Measurements from ENCODE around the gene GDF10. TPM values are rescaled to one million over a fixed set of nuclear protein-coding genes. Genes with fewer than 3 reads are reported as not detected.

The GDF10 gene
- total RNA-seq, 2 experiments from 2014 or later: 0.30 to 0.32 TPM

- Mint-ChIP-seq H3K9me3 (ENCODE audit: low read depth) (no peaks in the 10 kb centered on the region), H3K36me3 (ENCODE audit: low read depth) (no peaks in the 10 kb centered on the region), H3K4me1 (peaks cover 29% of the 10 kb centered on the region), H3K27me3 (no peaks in the 10 kb centered on the region), H3K4me3 (no peak overlapping the region), H3K27ac (peak overlapping the region; percentile 15)
- intact Hi-C loops (cut with DNase I, micrococcal nuclease): no loop called here
- ATAC-seq (peak; percentile 26), DNase-seq (no peak)
- POLR2A ChIA-PET: no interaction called here
- CTCF ChIA-PET: interaction anchor here (0.6 to 0.8 kb wide), 3 partner anchors 12 to 78 kb away, joined by 3 to 4 read pairs (median 4); no protein-coding TSS in a partner anchor
Observed at GRCh38 chr10:47286591-47287315, 13.2 kb upstream of the GDF10 start.

GRCh38 chr10:47287365-47287802 lies 12.6 kb upstream of the GDF10 start:
- no peak for DNase-seq
- no peaks in the 10 kb centered on the region for H3K36me3 Mint-ChIP-seq (ENCODE audit: low read depth)
- intact Hi-C loops (cut with DNase I, micrococcal nuclease): no loop called here
- peaks cover 29% of the 10 kb centered on the region for H3K4me1 Mint-ChIP-seq
- H3K9me3 Mint-ChIP-seq (ENCODE audit: low read depth): no peaks in the 10 kb centered on the region
- CTCF ChIA-PET: interaction anchor here (0.6 to 0.8 kb wide), 3 partner anchors 11 to 79 kb away, joined by 3 to 4 read pairs (median 4); no protein-coding TSS in a partner anchor
- no peak overlapping the region for H3K4me3 Mint-ChIP-seq
- POLR2A ChIA-PET: no interaction called here
- no peaks in the 10 kb centered on the region for H3K27me3 Mint-ChIP-seq
- no peak for ATAC-seq
- H3K27ac Mint-ChIP-seq: no peak overlapping the region

- intact Hi-C loops (cut with DNase I, micrococcal nuclease): no loop called here
- Mint-ChIP-seq H3K27me3 (no peaks in the 10 kb centered on the region), H3K9me3 (ENCODE audit: low read depth) (no peaks in the 10 kb centered on the region), H3K4me3 (no peak overlapping the region), H3K4me1 (peaks cover 29% of the 10 kb centered on the region), H3K36me3 (ENCODE audit: low read depth) (no peaks in the 10 kb centered on the region), H3K27ac (no peak overlapping the region)
- ChIA-PET POLR2A (no interaction called here), CTCF (no interaction called here)
- DNase-seq (no peak), ATAC-seq (no peak)
Observed at GRCh38 chr10:47287805-47288204, 12.2 kb upstream of the GDF10 start.

DNA sequence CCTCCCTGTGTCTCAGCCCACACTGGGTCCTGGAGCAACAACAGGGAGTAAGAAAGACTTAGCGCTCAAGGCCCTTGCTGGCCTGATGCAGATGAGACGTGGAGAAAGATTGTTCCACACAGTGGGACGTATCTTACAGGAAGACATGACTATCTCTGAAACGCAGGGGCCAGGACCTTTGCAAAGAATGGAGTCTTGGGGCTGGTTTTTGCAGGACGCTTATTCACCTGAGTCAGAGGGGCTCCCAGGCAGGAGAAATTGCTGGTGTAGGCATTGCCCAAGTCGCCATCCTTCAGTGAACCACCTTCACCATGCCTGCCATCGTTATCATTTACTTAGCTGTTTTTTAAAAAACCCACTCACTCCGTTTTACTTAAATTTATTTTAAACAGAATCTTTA lies 11.8 kb upstream of the GDF10 start:
- no peak for ATAC-seq

DNA sequence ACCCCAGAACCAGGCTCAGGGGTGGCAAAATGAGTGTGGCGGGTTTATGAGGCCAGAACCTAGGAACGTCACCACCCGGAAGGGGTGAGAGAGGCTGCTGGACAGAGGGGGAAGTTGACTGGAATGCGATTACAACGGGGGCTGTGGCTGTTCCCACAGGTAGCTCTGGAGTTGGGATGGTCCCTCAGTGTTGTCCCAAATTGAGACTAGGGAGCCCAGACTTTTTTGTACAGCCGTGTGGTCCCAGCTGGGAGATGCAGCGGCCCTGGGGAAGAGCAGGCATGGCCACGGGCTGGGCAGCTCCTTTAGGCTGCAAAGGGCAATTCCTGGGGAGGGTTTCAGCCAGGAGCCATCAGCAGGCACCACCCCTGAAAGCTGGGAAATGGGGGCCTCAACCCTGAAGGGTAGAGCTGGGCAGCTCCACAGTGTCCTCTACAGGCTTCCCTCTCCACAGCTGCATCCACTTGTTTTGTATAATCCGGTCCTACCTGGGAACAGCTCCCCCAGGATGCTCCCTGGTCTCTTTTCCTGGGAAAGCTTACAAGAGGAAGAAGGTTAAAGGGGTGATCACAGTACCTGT lies 11.0 kb upstream of the GDF10 start:
- intact Hi-C loops (cut with DNase I, micrococcal nuclease): no loop called here

More for the DNA sequence above, 11.8 kb upstream of the GDF10 start:
- ChIA-PET CTCF (interaction anchor here (1.4 kb wide), 1 partner anchor 22 kb away, joined by 4 read pairs; no protein-coding TSS in a partner anchor), POLR2A (no interaction called here)
- Mint-ChIP-seq H3K27me3 (no peaks in the 10 kb centered on the region), H3K36me3 (ENCODE audit: low read depth) (no peaks in the 10 kb centered on the region), H3K9me3 (ENCODE audit: low read depth) (no peaks in the 10 kb centered on the region), H3K4me3 (no peak overlapping the region), H3K27ac (no peak overlapping the region), H3K4me1 (peaks cover 29% of the 10 kb centered on the region)
- intact Hi-C loops (cut with DNase I, micrococcal nuclease): no loop called here
- DNase-seq: no peak

GRCh38 chr10:47289921-47290320 lies 10.1 kb upstream of the GDF10 start:
- Mint-ChIP-seq H3K9me3 (ENCODE audit: low read depth) (no peaks in the 10 kb centered on the region), H3K4me3 (no peak overlapping the region), H3K27ac (no peak overlapping the region), H3K4me1 (peaks cover 26% of the 10 kb centered on the region), H3K27me3 (no peaks in the 10 kb centered on the region), H3K36me3 (ENCODE audit: low read depth) (no peaks in the 10 kb centered on the region)
- POLR2A ChIA-PET: no interaction called here
- intact Hi-C loops (cut with DNase I, micrococcal nuclease): no loop called here
- DNase-seq: no peak
- no peak for ATAC-seq
- CTCF ChIA-PET: no interaction called here

More for the DNA sequence above, 11.0 kb upstream of the GDF10 start:
- DNase-seq: no peak
- Mint-ChIP-seq H3K36me3 (ENCODE audit: low read depth) (no peaks in the 10 kb centered on the region), H3K27me3 (no peaks in the 10 kb centered on the region), H3K4me1 (peaks cover 29% of the 10 kb centered on the region), H3K27ac (no peak overlapping the region), H3K4me3 (no peak overlapping the region), H3K9me3 (ENCODE audit: low read depth) (no peaks in the 10 kb centered on the region)
- ChIA-PET POLR2A (no interaction called here), CTCF (interaction anchor here (0.6 to 1.4 kb wide), 2 partner anchors 22 to 24 kb away, joined by 3 to 4 read pairs; no protein-coding TSS in a partner anchor)
- no peak for ATAC-seq

DNA sequence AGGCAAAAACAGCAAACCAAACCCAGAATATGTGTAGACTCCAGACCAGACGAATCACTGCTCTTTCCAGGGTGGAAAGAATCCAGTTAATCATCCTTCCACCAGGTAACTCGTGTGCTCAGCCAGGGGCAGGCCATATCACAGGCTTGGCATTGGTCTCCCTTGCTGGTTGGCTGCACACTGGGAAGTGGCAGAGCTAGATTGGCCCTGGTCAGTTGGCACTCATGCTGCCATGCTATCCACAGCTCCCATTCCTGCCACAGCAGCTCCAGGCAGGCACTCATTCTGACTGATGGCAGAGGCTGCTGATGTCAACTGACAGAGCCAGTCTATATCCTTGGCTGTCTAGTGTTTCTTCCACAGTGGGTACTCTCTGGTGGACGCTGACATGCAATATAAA lies 9.7 kb upstream of the GDF10 start:
- CTCF ChIA-PET: no interaction called here
- Mint-ChIP-seq H3K4me1 (peaks cover 22% of the 10 kb centered on the region), H3K27me3 (no peaks in the 10 kb centered on the region), H3K9me3 (ENCODE audit: low read depth) (no peaks in the 10 kb centered on the region), H3K36me3 (ENCODE audit: low read depth) (no peaks in the 10 kb centered on the region), H3K27ac (no peak overlapping the region), H3K4me3 (no peak overlapping the region)
- ATAC-seq: no peak
- DNase-seq: no peak
- intact Hi-C loops (cut with DNase I, micrococcal nuclease): no loop called here
- POLR2A ChIA-PET: no interaction called here

DNA sequence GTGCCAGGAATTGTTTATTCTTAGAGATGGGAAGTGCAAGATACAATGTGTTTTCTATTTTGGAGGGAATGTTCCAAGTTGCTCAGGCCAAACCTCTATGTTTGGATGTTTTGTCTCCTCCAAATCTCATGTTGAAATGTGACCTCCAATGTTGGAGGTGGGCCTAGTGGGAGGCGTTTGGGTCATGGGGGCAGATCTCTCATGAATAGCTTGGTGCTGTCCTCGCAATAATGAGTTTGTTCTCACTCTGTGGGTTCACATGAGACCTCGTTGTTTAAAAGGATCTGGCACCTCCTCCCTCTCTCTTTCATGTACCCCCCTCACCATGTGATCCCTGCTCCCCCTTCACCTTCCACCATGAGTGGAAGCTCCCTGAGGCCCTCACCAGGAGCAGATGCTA lies 8.3 kb upstream of the GDF10 start:
- CTCF ChIA-PET: no interaction called here

DNA sequence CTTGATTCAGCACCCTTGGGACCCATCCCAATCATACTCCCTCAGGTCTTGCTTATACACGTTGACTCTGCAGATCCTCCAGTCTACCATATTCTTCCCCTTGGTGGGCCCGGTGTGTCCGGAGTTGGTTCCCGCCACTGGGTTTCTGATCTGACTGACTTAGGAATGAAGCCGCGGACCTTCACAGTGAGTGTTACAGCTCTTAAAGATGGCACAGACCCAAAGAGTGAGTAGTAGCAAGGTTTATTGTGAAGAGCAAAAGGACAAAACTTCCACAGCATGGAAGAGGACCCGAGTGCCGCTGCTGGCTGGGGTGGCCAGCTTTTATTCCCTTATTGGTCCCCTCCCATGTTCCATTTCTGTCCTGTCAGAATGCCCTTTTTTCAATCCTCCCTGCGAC lies 5.9 kb upstream of the GDF10 start:
- ATAC-seq (no peak), DNase-seq (no peak)
- Mint-ChIP-seq H3K27me3 (no peaks in the 10 kb centered on the region), H3K9me3 (ENCODE audit: low read depth) (no peaks in the 10 kb centered on the region), H3K36me3 (ENCODE audit: low read depth) (no peaks in the 10 kb centered on the region), H3K4me1 (no peaks in the 10 kb centered on the region), H3K27ac (no peak overlapping the region), H3K4me3 (no peak overlapping the region)
- POLR2A ChIA-PET: no interaction called here
- CTCF ChIA-PET: interaction anchor here (0.5 kb wide), 1 partner anchor 20 kb away, joined by 3 read pairs; no protein-coding TSS in a partner anchor
- intact Hi-C loops (cut with DNase I, micrococcal nuclease): no loop called here

More for the DNA sequence above, 8.3 kb upstream of the GDF10 start:
- H3K27ac Mint-ChIP-seq: no peak overlapping the region
- POLR2A ChIA-PET: no interaction called here
- no peaks in the 10 kb centered on the region for H3K36me3 Mint-ChIP-seq (ENCODE audit: low read depth)
- ATAC-seq (no peak), DNase-seq (no peak)
- intact Hi-C loops (cut with DNase I, micrococcal nuclease): no loop called here
- H3K27me3 Mint-ChIP-seq: no peaks in the 10 kb centered on the region
- no peaks in the 10 kb centered on the region for H3K9me3 Mint-ChIP-seq (ENCODE audit: low read depth)
- H3K4me1 Mint-ChIP-seq: peaks cover 9% of the 10 kb centered on the region
- no peak overlapping the region for H3K4me3 Mint-ChIP-seq

- no peak for DNase-seq
- ATAC-seq: no peak
- H3K4me3 Mint-ChIP-seq: no peak overlapping the region
- CTCF ChIA-PET: interaction anchor here (0.5 kb wide), 1 partner anchor 20 kb away, joined by 3 read pairs; no protein-coding TSS in a partner anchor
- H3K9me3 Mint-ChIP-seq (ENCODE audit: low read depth): no peaks in the 10 kb centered on the region
- intact Hi-C loops (cut with DNase I, micrococcal nuclease): no loop called here
- POLR2A ChIA-PET: no interaction called here
- peaks cover 3% of the 10 kb centered on the region for H3K4me1 Mint-ChIP-seq
- no peaks in the 10 kb centered on the region for H3K36me3 Mint-ChIP-seq (ENCODE audit: low read depth)
- H3K27ac Mint-ChIP-seq: no peak overlapping the region
- H3K27me3 Mint-ChIP-seq: peaks cover under 1% of the 10 kb centered on the region
Observed at GRCh38 chr10:47294501-47294900, 5.5 kb upstream of the GDF10 start.

- H3K27me3 Mint-ChIP-seq: peaks cover 4% of the 10 kb centered on the region
- ChIA-PET POLR2A (no interaction called here), CTCF (interaction anchor here (3.6 kb wide), 1 partner anchor 17 kb away, joined by 11 read pairs; no protein-coding TSS in a partner anchor)
- intact Hi-C loops (cut with DNase I, micrococcal nuclease): no loop called here
- no peak for DNase-seq
- H3K36me3 Mint-ChIP-seq (ENCODE audit: low read depth): no peaks in the 10 kb centered on the region
- H3K4me3 Mint-ChIP-seq: no peak overlapping the region
- H3K4me1 Mint-ChIP-seq: peaks cover 7% of the 10 kb centered on the region
- no peak for ATAC-seq
- no peaks in the 10 kb centered on the region for H3K9me3 Mint-ChIP-seq (ENCODE audit: low read depth)
- H3K27ac Mint-ChIP-seq: no peak overlapping the region
Observed at GRCh38 chr10:47295411-47295810, 4.6 kb upstream of the GDF10 start.

All from activated CD4-positive, alpha-beta T cell treated with anti-CD3 and anti-CD28 coated beads for 36 hours (primary cell).